Renal cortex interstitium (tissue), 11 donors: Measurements from ENCODE around the gene SULT4A1. TPM values are rescaled to one million over a fixed set of nuclear protein-coding genes. Genes with fewer than 3 reads are reported as not detected.

ENCODE experiments used
- DNase-seq, 11 donors: peaks; one replicate each; pipeline ENCODE4 v3.0.0-alpha.2; 2013; ENCODE audit warnings: low read depth in 9 of 11, low spot score in 4 of 11; ENCODE audit errors: extremely low read depth in 1 of 11
- polyA plus RNA-seq, 3 donors: library from polyadenylated mRNA; unstranded; fragments of 120-200 nt; gene quantifications; one replicate each; pipeline ENCODE4 v1.2.1, GENCODE V29; 2013; ENCODE audit not compliant: insufficient read length in 3 of 3

SULT4A1 gene
- polyA plus RNA-seq, 3 donors: 2.9 to 5.6 (median 3.2) TPM

GRCh38 chr22:43789452-43789851 is 72.9 kb downstream of the SULT4A1 start:
- no peak for DNase-seq

GRCh38 chr22:43783777-43784176 is 78.5 kb downstream of the SULT4A1 start:
- no peak for DNase-seq

GRCh38 chr22:43782448-43782847 is 79.9 kb downstream of the SULT4A1 start:
- DNase-seq: no peak

- no peak for DNase-seq
These were observed 85.0 kb downstream of the SULT4A1 start for GRCh38 chr22:43777286-43777685.

- DNase-seq: no peak
These were observed 86.1 kb downstream of the SULT4A1 start for GRCh38 chr22:43776081-43776670.

Other genes starting within 250 kb of the SULT4A1 start
- 1 to 10 TPM; 4.5 to 5.7 (median 5.3) TPM for gene EFCAB6, start 50.2 kb downstream of the SULT4A1 start, polyA plus RNA-seq
- under 1 TPM in 2 of 3 donors, not detected in 1; 0.07 to 0.18 TPM for gene PNPLA5, start 29.5 kb upstream of the SULT4A1 start, polyA plus RNA-seq
- 1 to 10 TPM; 2.0 to 2.4 (median 2.1) TPM for gene PNPLA3, start 61.3 kb upstream of the SULT4A1 start, polyA plus RNA-seq
- 10 to 100 TPM; 64.5 to 65.7 (median 65.2) TPM for gene SAMM50, start 92.9 kb upstream of the SULT4A1 start, polyA plus RNA-seq
- gene PARVB, start 161.8 kb upstream of the SULT4A1 start, polyA plus RNA-seq: 10 to 100 TPM; 16.2 to 21.7 (median 20.2) TPM